Gastrocnemius medialis (tissue), 4 donors: ENCODE results near the gene PAN2. TPM values are rescaled to one million over a fixed set of nuclear protein-coding genes. Genes with fewer than 3 reads are reported as not detected.
A peak's percentile ranks its signal among the peaks of the same experiment; 100 is the strongest.
"Not testable (repeated sequence)": the region's sequence is repeated elsewhere in the genome, so short reads cannot be mapped to it uniquely, and the experiment has no call there.

Experiments
- ATAC-seq, 2 donors: fragments of 150-250 bp; one replicate each; pipeline ENCODE4 v1.9.1; 2016
- DNase-seq, 2 donors: peaks; one replicate each; pipeline ENCODE4 v3.0.0-alpha.2; 2019
- H3K27ac ChIP-seq, 4 donors: fragments of 200-600 bp; sonication (generic); 1 replicate in 1 of 4; 2 replicates in 3 of 4; pipeline ENCODE4 v1.5.1; 2016 to 2018; ENCODE audit warnings: mild to moderate bottlenecking in 2 of 4, moderate library complexity in 1 of 4
- H3K27me3 ChIP-seq, 3 donors: fragments of 200-600 bp; sonication (generic) in 2 of 3; 1 replicate in 1 of 3; 2 replicates in 2 of 3; pipeline versions ENCODE4 v1.5.1 to v1.6.0; 2016 to 2019; ENCODE audit warnings: mild to moderate bottlenecking in 1 of 3, moderate library complexity in 1 of 3
- H3K36me3 ChIP-seq, 2 donors: fragments of 200-600 bp; sonication (generic) in 1 of 2; one replicate each; pipeline ENCODE4 v1.5.1; 2017 to 2018
- H3K4me1 ChIP-seq, 2 donors: fragments of 200-600 bp; sonication (generic) in 1 of 2; one replicate each; pipeline ENCODE4 v1.5.1; 2016 to 2017; ENCODE audit warnings: mild to moderate bottlenecking in 2 of 2
- H3K4me3 ChIP-seq, 4 donors: fragments of 200-600 bp; sonication (generic) in 3 of 4; 1 replicate in 1 of 4; 2 replicates in 3 of 4; pipeline ENCODE4 v1.5.1; 2016 to 2019; ENCODE audit warnings: mild to moderate bottlenecking in 2 of 4
- H3K9me3 ChIP-seq, 3 donors: fragments of 200-600 bp; sonication (generic) in 2 of 3; 1 replicate in 1 of 3; 2 replicates in 2 of 3; pipeline ENCODE4 v1.5.1; 2016 to 2019
- POLR2A ChIP-seq, 2 donors: fragments of 450-650 bp; IDR thresholded peaks; one replicate each; pipeline ENCODE4 v1.6.1; 2017; ENCODE audit warnings: antibody characterized with exemption in 2 of 2, mild to moderate bottlenecking in 2 of 2, moderate library complexity in 2 of 2
- in situ Hi-C, 4 donors: fragments of 200-750 bp; cut with MboI; loops; one replicate each; pipeline versions ENCODE4 v1.15.0 to v1.8.0; 2017; ENCODE audit warnings: low sequenced_read_pairs in 4 of 4
- intact Hi-C: fragments of 100-400 bp; cut with DNase I; formaldehyde crosslinking; loops from one replicate; pipeline ENCODE4 v1.15.1; 2023; ENCODE audit warnings: low total_unique reads
- total RNA-seq, 4 donors: library from RNA; depleted of rRNA; stranded (reverse); fragments of >200 nt; gene quantifications; one replicate each; pipeline versions ENCODE4 v1.1.0 to v1.2.3, GENCODE V29; 2016
- TF ChIP-seq, protein P1 (sequence below), 5 experiments: fragments of 450-650 bp in 3 of 5; fragments of 200-600 bp in 2 of 5; sonication (generic) in 2 of 5; IDR thresholded peaks in 4 of 5; conservative IDR thresholded peaks in 1 of 5; 1 replicate in 4 of 5; 2 replicates in 1 of 5; pipeline ENCODE4 v1.5.1; 2016 to 2019; ENCODE audit warnings: antibody characterized with exemption in 5 of 5, mild to moderate bottlenecking in 3 of 5, moderate library complexity in 3 of 5

PAN2 gene
- total RNA-seq, 4 donors from 2014 or later, result 7.8 to 33.0 (median 11.6) TPM

DNA sequence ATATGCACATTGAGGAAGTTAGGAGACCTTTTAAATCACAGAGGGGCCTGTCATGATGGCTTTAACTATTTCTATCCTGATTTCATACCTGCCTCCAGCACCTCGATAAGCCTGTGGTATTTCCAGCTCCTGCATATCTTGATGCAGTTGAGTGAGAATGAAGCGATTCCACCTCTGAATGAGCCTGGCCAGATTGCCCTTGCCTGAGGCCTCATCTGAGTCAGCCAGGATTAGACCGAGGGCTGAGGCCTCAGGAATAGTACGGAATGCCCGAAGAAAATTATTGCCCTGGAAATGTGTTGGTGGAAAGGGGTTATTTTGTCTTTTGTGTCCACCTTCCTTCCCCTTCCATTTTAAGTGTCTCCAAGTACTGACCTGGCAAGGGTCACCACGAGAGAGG lies 9.6 kb downstream of the PAN2 start:
- no peaks in the 10 kb centered on the region for H3K27me3 ChIP-seq
- no peak overlapping the region for H3K4me3 ChIP-seq
- ATAC-seq (no peak), DNase-seq (no peak)
- TF ChIP-seq POLR2A (IDR thresholded peaks at IDR 0.05), result no peak
- TF ChIP-seq, protein P1, sequence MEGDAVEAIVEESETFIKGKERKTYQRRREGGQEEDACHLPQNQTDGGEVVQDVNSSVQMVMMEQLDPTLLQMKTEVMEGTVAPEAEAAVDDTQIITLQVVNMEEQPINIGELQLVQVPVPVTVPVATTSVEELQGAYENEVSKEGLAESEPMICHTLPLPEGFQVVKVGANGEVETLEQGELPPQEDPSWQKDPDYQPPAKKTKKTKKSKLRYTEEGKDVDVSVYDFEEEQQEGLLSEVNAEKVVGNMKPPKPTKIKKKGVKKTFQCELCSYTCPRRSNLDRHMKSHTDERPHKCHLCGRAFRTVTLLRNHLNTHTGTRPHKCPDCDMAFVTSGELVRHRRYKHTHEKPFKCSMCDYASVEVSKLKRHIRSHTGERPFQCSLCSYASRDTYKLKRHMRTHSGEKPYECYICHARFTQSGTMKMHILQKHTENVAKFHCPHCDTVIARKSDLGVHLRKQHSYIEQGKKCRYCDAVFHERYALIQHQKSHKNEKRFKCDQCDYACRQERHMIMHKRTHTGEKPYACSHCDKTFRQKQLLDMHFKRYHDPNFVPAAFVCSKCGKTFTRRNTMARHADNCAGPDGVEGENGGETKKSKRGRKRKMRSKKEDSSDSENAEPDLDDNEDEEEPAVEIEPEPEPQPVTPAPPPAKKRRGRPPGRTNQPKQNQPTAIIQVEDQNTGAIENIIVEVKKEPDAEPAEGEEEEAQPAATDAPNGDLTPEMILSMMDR (IDR thresholded peaks at IDR 0.05 in 4 of 5, conservative IDR thresholded peaks at IDR 0.05 in 1 of 5), result no peak
- H3K27ac ChIP-seq, result no peak overlapping the region
- H3K4me1 ChIP-seq, result no peaks in the 10 kb centered on the region
- H3K36me3 ChIP-seq, result peaks cover 3 to 85% of the 10 kb centered on the region in 2 donors
- intact Hi-C loops, result no loop called here
- in situ Hi-C loops, result no loop called here
- no peaks in the 10 kb centered on the region for H3K9me3 ChIP-seq

DNA sequence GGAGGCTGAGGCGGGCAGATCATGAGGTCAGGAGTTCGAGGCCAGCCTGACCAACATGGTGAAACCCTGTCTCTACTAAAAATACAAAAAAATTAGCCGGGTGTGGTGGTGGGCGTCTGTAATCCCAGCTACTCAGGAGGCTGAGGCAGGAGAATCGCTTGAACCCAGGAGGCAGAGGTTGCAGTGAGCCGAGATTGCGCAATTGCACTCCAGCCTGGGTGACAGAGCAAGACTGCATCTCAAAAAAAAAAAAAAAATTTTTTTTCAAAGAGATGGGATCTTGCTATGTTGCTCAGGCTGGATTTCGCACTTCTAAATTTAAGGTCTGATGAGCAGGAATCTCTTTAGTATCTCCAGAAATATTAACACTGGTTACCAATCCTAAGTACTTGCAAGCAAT lies 12.2 kb downstream of the PAN2 start:
- in situ Hi-C loops, DNase-seq, H3K4me1 ChIP-seq, H3K27ac ChIP-seq, intact Hi-C loops, H3K9me3 ChIP-seq, H3K27me3 ChIP-seq, ATAC-seq, H3K4me3 ChIP-seq: not testable (repeated sequence)
- peaks cover 3 to 80% of the 10 kb centered on the region in 2 donors for H3K36me3 ChIP-seq

DNA sequence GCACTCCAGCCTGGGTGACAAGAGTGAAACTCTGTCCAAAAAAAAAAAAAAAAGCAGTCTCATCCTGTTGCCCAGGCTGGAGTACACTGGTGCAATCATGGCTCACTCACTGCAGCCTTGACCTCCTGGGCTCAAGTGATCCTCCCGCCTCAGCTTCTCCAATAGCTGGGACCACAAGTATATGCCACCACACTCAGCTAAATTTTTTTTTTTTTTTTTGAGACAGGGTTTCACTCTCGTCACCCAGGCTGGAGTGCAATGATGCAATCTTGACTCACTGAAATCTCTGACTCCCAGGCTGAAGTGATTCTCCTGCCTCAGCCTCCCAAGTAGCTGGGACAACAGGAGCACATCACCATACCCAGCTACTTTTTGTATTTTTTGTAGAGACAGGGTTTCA lies 12.8 kb downstream of the PAN2 start:
- Histone ChIP-seq H3K9me3 (no peaks in the 10 kb centered on the region), H3K4me3 (no peak overlapping the region), H3K36me3 (peaks cover 3 to 74% of the 10 kb centered on the region in 2 donors), H3K27me3 (no peaks in the 10 kb centered on the region), H3K4me1 (peaks cover 7 to 8% of the 10 kb centered on the region in 2 donors), H3K27ac (no peak overlapping the region)
- intact Hi-C loops, result no loop called here
- ATAC-seq (no peak), DNase-seq (no peak)
- TF ChIP-seq, protein P1 (IDR thresholded peaks at IDR 0.05 in 4 of 5, conservative IDR thresholded peaks at IDR 0.05 in 1 of 5), result no peak
- TF ChIP-seq POLR2A (IDR thresholded peaks at IDR 0.05), result no peak
- in situ Hi-C loops, result no loop called here

DNA sequence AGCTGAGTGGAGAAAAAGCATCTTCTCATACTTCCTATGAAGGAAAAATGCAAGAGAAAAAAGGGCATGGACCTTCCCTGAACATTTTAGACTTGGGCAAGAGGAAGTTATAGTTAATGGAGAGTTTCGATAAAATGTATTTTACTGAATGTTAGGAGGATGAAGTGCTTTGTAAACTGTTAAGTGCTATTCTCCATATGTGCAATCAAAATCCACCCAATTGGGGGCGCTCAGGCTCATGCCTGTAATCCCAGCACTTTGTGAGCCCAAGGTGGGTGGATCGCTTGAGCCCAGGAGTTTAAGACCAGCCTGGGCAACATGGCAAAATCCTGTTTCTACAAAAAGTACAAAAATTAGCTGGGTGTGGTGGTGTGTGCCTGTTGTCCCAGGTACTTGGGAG lies 16.1 kb downstream of the PAN2 start:
- intact Hi-C loops (loop anchor here (5.0 kb wide), 2 partner anchors 150 to 200 kb away; partner anchors contain the start of genes RPL41, SPRYD4 and ZC3H10), in situ Hi-C loops (no loop called here)
- DNase-seq, result no peak
- Histone ChIP-seq H3K4me3 (no peak overlapping the region), H3K27ac (peak overlapping the region in 1 of 4 donors; percentile 96), H3K36me3 (peaks cover 0 to 56% of the 10 kb centered on the region in 2 donors), H3K4me1 (peaks cover 19 to 20% of the 10 kb centered on the region in 2 donors), H3K9me3 (no peaks in the 10 kb centered on the region), H3K27me3 (no peaks in the 10 kb centered on the region)
- no peak for ATAC-seq
- no peak for TF ChIP-seq POLR2A (IDR thresholded peaks at IDR 0.05)
- TF ChIP-seq, protein P1 (IDR thresholded peaks at IDR 0.05 in 4 of 5, conservative IDR thresholded peaks at IDR 0.05 in 1 of 5), result no peak

- ATAC-seq (peak; percentile 95 to 98), DNase-seq (peak; percentile 93 to 96)
- no peaks in the 10 kb centered on the region for H3K9me3 ChIP-seq
- peaks cover 19 to 20% of the 10 kb centered on the region in 2 donors for H3K4me1 ChIP-seq
- no peaks in the 10 kb centered on the region for H3K27me3 ChIP-seq
- intact Hi-C loops, result loop anchor here (1.0 to 5.0 kb wide), 4 partner anchors 16 to 199 kb away; partner anchors contain the start of genes CS, RPL41, SPRYD4 and ZC3H10
- TF ChIP-seq POLR2A (IDR thresholded peaks at IDR 0.05), result peak; percentile 84 to 88
- TF ChIP-seq, protein P1 (IDR thresholded peaks at IDR 0.05 in 4 of 5, conservative IDR thresholded peaks at IDR 0.05 in 1 of 5), result peak in 2 of 5 experiments; percentile 28 to 29
- peak within 1 kb of the TSS; percentile 91 to 99 (median 98) for H3K4me3 ChIP-seq
- in situ Hi-C loops, result no loop called here
- peaks cover 0 to 50% of the 10 kb centered on the region in 2 donors for H3K36me3 ChIP-seq
- H3K27ac ChIP-seq, result peak within 1 kb of the TSS; percentile 96 to 99 (median 96)
These were observed 18.0 kb downstream of the PAN2 start, which contains the start of gene CNPY2 for GRCh38 chr12:56315622-56316473. CNPY2 (minus strand) TSS chr12:56315988; CDS start chr12:56315217, 771 bp downstream.
